GM23248 (cell line): Measurements from ENCODE around the gene URM1. TPM values are rescaled to one million over a fixed set of nuclear protein-coding genes. Genes with fewer than 3 reads are reported as not detected.
"Not testable (repeated sequence)": the region's sequence is repeated elsewhere in the genome, so short reads cannot be mapped to it uniquely, and the experiment has no call there.

Experiments used
- DNase-seq: peaks from one replicate; pipeline ENCODE4 v3.0.0-alpha.2; 2015
- H2AFZ ChIP-seq: fragments of 200-600 bp; sonication (generic); 2 replicates; pipeline ENCODE4 v1.6.1; 2016; ENCODE audit warnings: antibody characterized with exemption
- H3F3A ChIP-seq: fragments of 200-600 bp; sonication (generic); 2 replicates; pipeline ENCODE4 v1.6.1; 2016; ENCODE audit warnings: mild to moderate bottlenecking, antibody characterized with exemption, mixed run types; ENCODE audit not compliant: insufficient read depth
- H3K27ac ChIP-seq: fragments of 200-600 bp; sonication (generic); 2 replicates; pipeline ENCODE4 v1.5.1; 2016; ENCODE audit warnings: mild to moderate bottlenecking
- H3K27me3 ChIP-seq: fragments of 200-600 bp; sonication (generic); replicated peaks from 2 replicates; pipeline ENCODE4 v1.6.1; 2016; ENCODE audit warnings: mild to moderate bottlenecking; ENCODE audit not compliant: insufficient read depth
- H3K36me3 ChIP-seq: fragments of 200-600 bp; sonication (generic); 2 replicates; pipeline ENCODE4 v1.6.1; 2016; ENCODE audit warnings: low read depth, mild to moderate bottlenecking
- H3K4me1 ChIP-seq: fragments of 200-600 bp; sonication (generic); 2 replicates; pipeline ENCODE4 v1.6.1; 2016; ENCODE audit warnings: mild to moderate bottlenecking; ENCODE audit not compliant: insufficient read depth
- H3K4me2 ChIP-seq: fragments of 200-600 bp; sonication (generic); one replicate; pipeline ENCODE4 v1.6.1; 2016; ENCODE audit warnings: mild to moderate bottlenecking; ENCODE audit not compliant: unreplicated experiment
- H3K4me3 ChIP-seq: fragments of 200-600 bp; sonication (generic); 2 replicates; pipeline ENCODE4 v1.5.1; 2016; ENCODE audit warnings: mild to moderate bottlenecking
- H3K79me2 ChIP-seq: fragments of 200-600 bp; sonication (generic); 2 replicates; pipeline ENCODE4 v1.6.1; 2016; ENCODE audit warnings: mild to moderate bottlenecking; ENCODE audit not compliant: insufficient read depth
- H3K9ac ChIP-seq: fragments of 200-600 bp; sonication (generic); 2 replicates; pipeline ENCODE4 v1.6.1; 2016; ENCODE audit warnings: mild to moderate bottlenecking
- H3K9me2 ChIP-seq: fragments of 200-600 bp; sonication (generic); 2 replicates; pipeline ENCODE4 v1.6.1; 2016; ENCODE audit warnings: mixed run types, mild to moderate bottlenecking, moderate library complexity; ENCODE audit not compliant: insufficient read depth
- H3K9me3 ChIP-seq: fragments of 200-600 bp; sonication (generic); one replicate; pipeline ENCODE4 v1.6.1; 2017; ENCODE audit warnings: low read depth
- H4K20me1 ChIP-seq: fragments of 200-600 bp; sonication (generic); 2 replicates; pipeline ENCODE4 v1.6.0; 2016; ENCODE audit not compliant: insufficient read depth
- EZH2 ChIP-seq: fragments of 200-600 bp; sonication (generic); IDR thresholded peaks from 2 replicates; pipeline ENCODE4 v1.6.1; 2018; ENCODE audit warnings: antibody characterized with exemption, mild to moderate bottlenecking; ENCODE audit not compliant: insufficient read depth, poor library complexity, severe bottlenecking
- EZH2phosphoT487 ChIP-seq: fragments of 200-600 bp; sonication (generic); IDR thresholded peaks from 2 replicates; pipeline ENCODE4 v1.6.1; 2018; ENCODE audit warnings: antibody characterized with exemption, moderate library complexity, mild to moderate bottlenecking, low read depth; ENCODE audit not compliant: insufficient read depth
- WGBS, 2 experiments: methylation state at CpG; one replicate each; pipeline ENCODE4 v1.1.6; 2015 to 2017; ENCODE audit warnings: low lambda C conversion rate in 2 of 2, low coverage in 1 of 2; ENCODE audit errors: missing lambda C conversion rate in 2 of 2; 5-methylcytosine and 5-hydroxymethylcytosine counted together
- in situ Hi-C: fragments of 300-500 bp; cut with MboI; formaldehyde crosslinking; loops from 2 replicates; pipeline ENCODE4 v1.15.0; 2020
- polyA plus RNA-seq: library from polyadenylated mRNA; unstranded; fragments of >200 nt; fragmentation: Nextera tagmentation; extraction: Ambion mirVana; gene quantifications from 2 replicates; pipeline ENCODE4 v1.2.1, GENCODE V29; 2016
- total RNA-seq: library from RNA; depleted of rRNA; stranded (reverse); fragments of >200 nt; shearing (Covaris generic); gene quantifications from 2 replicates; pipeline ENCODE4 v1.2.3, GENCODE V29; 2014

Gene URM1
- total and polyA plus RNA-seq, 2 experiments from 2014 or later: 59.2 to 64.4 TPM

GRCh38 chr9:128412120-128412790 lies 41.1 kb downstream of the URM1 start:
- peaks cover 21% of the 10 kb centered on the region for H3K27me3 ChIP-seq
- H3K4me3 ChIP-seq: no peak overlapping the region
- H3F3A ChIP-seq: no peaks in the 10 kb centered on the region
- no peaks in the 10 kb centered on the region for H3K79me2 ChIP-seq
- H3K9ac ChIP-seq: no peak overlapping the region
- TF ChIP-seq EZH2: no peak
- no peak for TF ChIP-seq EZH2phosphoT487
- in situ Hi-C loops: no loop called here
- H3K27ac ChIP-seq: no peak overlapping the region
- H3K4me2 ChIP-seq: no peak overlapping the region
- H4K20me1 ChIP-seq: no peaks in the 10 kb centered on the region
- no peaks in the 10 kb centered on the region for H3K9me2 ChIP-seq
- peaks cover 2% of the 10 kb centered on the region; the same call in 1 of the 2 replicates for H3K4me1 ChIP-seq
- H3K9me3 ChIP-seq: no peaks in the 10 kb centered on the region
- DNase-seq: peak; percentile 49
- 13% methylated on average over 10 to 13 of the region's 13 CpGs for WGBS, 2 experiments
- H3K36me3 ChIP-seq: no peaks in the 10 kb centered on the region
- no peak overlapping the region for H2AFZ ChIP-seq

GRCh38 chr9:128413728-128414127 lies 42.6 kb downstream of the URM1 start:
- H2AFZ ChIP-seq, H4K20me1 ChIP-seq, H3K4me1 ChIP-seq, H3K4me2 ChIP-seq, DNase-seq, H3K36me3 ChIP-seq, H3K9me2 ChIP-seq, H3F3A ChIP-seq, H3K4me3 ChIP-seq, H3K9ac ChIP-seq, H3K27ac ChIP-seq, H3K9me3 ChIP-seq, in situ Hi-C loops, H3K79me2 ChIP-seq: not testable (repeated sequence)
- 65 to 66% methylated on average over 13 of the region's 13 CpGs for WGBS, 2 experiments
- peaks cover 21% of the 10 kb centered on the region for H3K27me3 ChIP-seq

- Histone ChIP-seq H3K27ac (no peak overlapping the region), H2AFZ (no peak overlapping the region), H3K27me3 (peaks cover 21% of the 10 kb centered on the region), H3K36me3 (no peaks in the 10 kb centered on the region), H3K79me2 (no peaks in the 10 kb centered on the region), H3K9me2 (no peaks in the 10 kb centered on the region), H3K4me2 (no peak overlapping the region), H3K4me1 (0 out of 2 replicates have a peak, but pooled peaks cover 5% of the 10 kb centered on the region), H3F3A (no peaks in the 10 kb centered on the region), H3K9me3 (no peaks in the 10 kb centered on the region), H3K9ac (no peak overlapping the region), H4K20me1 (no peaks in the 10 kb centered on the region), H3K4me3 (no peak overlapping the region)
- TF ChIP-seq EZH2phosphoT487 (no peak), EZH2 (no peak)
- in situ Hi-C loops: no loop called here
- 17 to 27% methylated on average over 3 of the region's 3 CpGs for WGBS, 2 experiments
- DNase-seq: no peak
Measured at GRCh38 chr9:128414461-128414860, 43.3 kb downstream of the URM1 start.

GRCh38 chr9:128415281-128415680 lies 44.1 kb downstream of the URM1 start:
- in situ Hi-C loops: no loop called here
- H3F3A ChIP-seq: no peaks in the 10 kb centered on the region
- H3K4me3 ChIP-seq: no peak overlapping the region
- no peaks in the 10 kb centered on the region for H3K9me2 ChIP-seq
- H3K27ac ChIP-seq: no peak overlapping the region
- H3K79me2 ChIP-seq: no peaks in the 10 kb centered on the region
- no peak overlapping the region for H3K4me2 ChIP-seq
- no peak overlapping the region for H2AFZ ChIP-seq
- H3K27me3 ChIP-seq: peaks cover 21% of the 10 kb centered on the region
- 74 to 75% methylated on average over 2 of the region's 2 CpGs for WGBS, 2 experiments
- H4K20me1 ChIP-seq: no peaks in the 10 kb centered on the region
- no peaks in the 10 kb centered on the region for H3K9me3 ChIP-seq
- no peaks in the 10 kb centered on the region for H3K36me3 ChIP-seq
- TF ChIP-seq EZH2 (no peak), EZH2phosphoT487 (no peak)
- H3K9ac ChIP-seq: no peak overlapping the region
- no peak for DNase-seq
- 0 out of 2 replicates have a peak, but pooled peaks cover 7% of the 10 kb centered on the region for H3K4me1 ChIP-seq
